Ovary (tissue), 3 donors: ENCODE data around the gene CCDC136.

ENCODE experiments used
- CTCF ChIP-seq, 3 donors: fragments of 450-650 bp in 2 of 3; fragments of 200-600 bp in 1 of 3; IDR thresholded peaks; one replicate each; pipeline versions ENCODE4 v1.5.1 to v1.8.0; 2016 to 2022; ENCODE audit warnings: antibody characterized with exemption in 3 of 3, mild to moderate bottlenecking in 1 of 3
- EP300 ChIP-seq: sonication (generic); formaldehyde crosslinking; IDR thresholded peaks from one replicate; pipeline ENCODE4 v1.6.1; 2017; ENCODE audit warnings: antibody characterized with exemption
- POLR2A ChIP-seq: fragments of 450-650 bp; IDR thresholded peaks from one replicate; pipeline ENCODE4 v1.6.1; 2017; ENCODE audit warnings: antibody characterized with exemption, mild to moderate bottlenecking, moderate library complexity
- donor health status: DM: no; HTN: no; CAD: no.

GRCh38 chr7:128788446-128789412 lies 3.0 kb upstream of the CCDC136 start:
- TF ChIP-seq EP300 = no peak
- no peak for TF ChIP-seq CTCF (IDR thresholded peaks at IDR 0.05)
- TF ChIP-seq POLR2A = no peak
